ENCODE data around the gene CHRNA4.

DNA sequence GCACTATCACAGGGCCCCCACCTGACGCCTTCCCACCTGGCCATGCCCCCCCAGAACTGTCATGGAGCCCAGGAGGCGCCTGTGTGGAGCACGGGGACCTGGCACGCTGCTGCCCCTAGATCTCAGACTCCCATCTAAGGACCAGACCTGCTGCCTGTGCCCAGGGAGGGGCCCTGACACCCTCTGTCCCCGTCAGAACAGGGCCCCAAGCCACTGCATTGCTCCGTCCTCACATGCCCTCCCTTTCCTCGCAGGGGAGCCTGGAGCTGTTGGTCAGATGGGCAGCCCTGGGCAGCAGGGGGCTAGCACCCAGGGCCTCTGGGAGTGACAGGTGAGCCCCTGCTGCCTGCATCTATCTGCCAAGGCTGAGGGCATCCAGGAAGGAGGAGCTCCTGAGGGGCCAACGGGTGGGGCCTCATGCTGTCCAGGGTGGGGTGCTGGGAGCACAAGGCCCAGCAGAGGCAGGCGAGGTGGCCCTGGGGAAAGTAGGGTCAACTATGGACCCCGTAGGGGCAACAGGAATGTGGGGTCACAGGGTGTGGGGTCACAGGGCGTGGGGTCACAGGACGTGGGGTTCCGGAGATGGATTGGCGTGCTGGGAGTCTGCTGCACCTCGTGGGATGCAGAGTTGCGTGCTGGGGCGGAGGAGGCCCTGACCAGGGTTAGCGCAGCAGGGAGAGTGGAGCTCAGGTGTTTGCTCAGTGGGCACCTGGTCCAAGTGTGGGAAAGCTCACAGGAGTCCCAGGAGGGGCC is 31.6 kb downstream of the CHRNA4 start:
- TF ChIP-seq, protein P1, sequence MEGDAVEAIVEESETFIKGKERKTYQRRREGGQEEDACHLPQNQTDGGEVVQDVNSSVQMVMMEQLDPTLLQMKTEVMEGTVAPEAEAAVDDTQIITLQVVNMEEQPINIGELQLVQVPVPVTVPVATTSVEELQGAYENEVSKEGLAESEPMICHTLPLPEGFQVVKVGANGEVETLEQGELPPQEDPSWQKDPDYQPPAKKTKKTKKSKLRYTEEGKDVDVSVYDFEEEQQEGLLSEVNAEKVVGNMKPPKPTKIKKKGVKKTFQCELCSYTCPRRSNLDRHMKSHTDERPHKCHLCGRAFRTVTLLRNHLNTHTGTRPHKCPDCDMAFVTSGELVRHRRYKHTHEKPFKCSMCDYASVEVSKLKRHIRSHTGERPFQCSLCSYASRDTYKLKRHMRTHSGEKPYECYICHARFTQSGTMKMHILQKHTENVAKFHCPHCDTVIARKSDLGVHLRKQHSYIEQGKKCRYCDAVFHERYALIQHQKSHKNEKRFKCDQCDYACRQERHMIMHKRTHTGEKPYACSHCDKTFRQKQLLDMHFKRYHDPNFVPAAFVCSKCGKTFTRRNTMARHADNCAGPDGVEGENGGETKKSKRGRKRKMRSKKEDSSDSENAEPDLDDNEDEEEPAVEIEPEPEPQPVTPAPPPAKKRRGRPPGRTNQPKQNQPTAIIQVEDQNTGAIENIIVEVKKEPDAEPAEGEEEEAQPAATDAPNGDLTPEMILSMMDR (IDR thresholded peaks at IDR 0.05): no peak
- no peak for TF ChIP-seq EP300 (IDR thresholded peaks at IDR 0.05)
- TF ChIP-seq POLR2A (IDR thresholded peaks at IDR 0.05): no peak
